Activated CD8-positive, alpha-beta memory T cell treated with anti-CD3 and anti-CD28 coated beads for 4 hours (primary cell): Measurements from ENCODE around the gene NXPE3.
"Not testable (repeated sequence)": the region's sequence is repeated elsewhere in the genome, so short reads cannot be mapped to it uniquely, and the experiment has no call there.

Experiments
- DNase-seq, 2 donors: peaks; one replicate each; pipeline ENCODE4 v3.0.0-alpha.2; 2020; ENCODE audit warnings: low read depth in 2 of 2

Gene NXPE3

GRCh38 chr3:101779047-101779821 is at the start of gene NXPE3:
Gene NXPE3, plus strand, starts transcription at chr3:101779211. Its CDS starts 6,386 bp downstream, at chr3:101785597.
- peak; percentile 88 for DNase-seq

GRCh38 chr3:101729586-101729985 is 49.4 kb upstream of the NXPE3 start:
- DNase-seq = no peak

DNA sequence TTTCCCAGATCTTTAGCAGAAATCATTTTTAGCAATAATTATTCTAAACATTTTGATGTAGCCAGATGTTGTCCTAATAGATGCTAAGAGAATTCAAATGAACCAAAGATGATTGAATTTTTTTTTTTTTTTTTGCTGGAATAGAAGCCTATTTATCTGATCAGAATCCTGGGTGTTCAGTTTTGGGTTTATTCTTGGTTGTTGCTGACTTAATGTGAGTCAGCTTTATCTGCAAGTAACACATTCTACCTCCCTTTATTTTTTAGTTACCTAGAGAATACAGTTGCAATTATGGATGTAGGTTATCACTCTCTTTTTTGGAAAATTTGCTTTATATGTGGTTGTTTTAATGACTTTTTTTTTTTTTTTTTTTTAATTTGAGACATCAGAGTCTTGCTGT is 48.2 kb upstream of the NXPE3 start:
- DNase-seq = no peak

GRCh38 chr3:101732240-101732641 is 46.8 kb upstream of the NXPE3 start:
- no peak for DNase-seq

- DNase-seq = no peak
These were observed 43.2 kb upstream of the NXPE3 start for GRCh38 chr3:101735833-101736232.

DNA sequence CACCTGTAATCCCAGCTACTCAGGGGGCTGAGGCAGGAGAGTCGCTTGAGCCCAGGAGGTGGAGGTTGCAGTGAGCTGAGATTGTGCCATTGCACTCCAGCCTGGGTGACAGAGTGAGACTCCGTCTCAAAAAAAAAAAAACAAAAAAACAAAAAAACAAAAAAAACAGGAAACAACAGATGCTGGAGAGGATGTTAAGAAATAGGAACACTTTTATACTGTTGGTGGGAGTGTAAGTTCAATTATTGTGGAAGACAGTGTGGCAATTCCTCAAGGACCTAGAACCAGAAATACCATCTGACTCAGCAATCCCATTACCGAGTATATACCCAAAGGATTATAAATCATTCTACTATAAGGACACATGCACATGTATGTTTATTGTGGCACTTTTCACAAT is 37.1 kb upstream of the NXPE3 start:
- DNase-seq = not testable (repeated sequence)

- no peak for DNase-seq
These were observed 34.2 kb upstream of the NXPE3 start for GRCh38 chr3:101744811-101745210.

GRCh38 chr3:101745934-101746333 is 33.1 kb upstream of the NXPE3 start:
- not testable (repeated sequence) for DNase-seq

DNA sequence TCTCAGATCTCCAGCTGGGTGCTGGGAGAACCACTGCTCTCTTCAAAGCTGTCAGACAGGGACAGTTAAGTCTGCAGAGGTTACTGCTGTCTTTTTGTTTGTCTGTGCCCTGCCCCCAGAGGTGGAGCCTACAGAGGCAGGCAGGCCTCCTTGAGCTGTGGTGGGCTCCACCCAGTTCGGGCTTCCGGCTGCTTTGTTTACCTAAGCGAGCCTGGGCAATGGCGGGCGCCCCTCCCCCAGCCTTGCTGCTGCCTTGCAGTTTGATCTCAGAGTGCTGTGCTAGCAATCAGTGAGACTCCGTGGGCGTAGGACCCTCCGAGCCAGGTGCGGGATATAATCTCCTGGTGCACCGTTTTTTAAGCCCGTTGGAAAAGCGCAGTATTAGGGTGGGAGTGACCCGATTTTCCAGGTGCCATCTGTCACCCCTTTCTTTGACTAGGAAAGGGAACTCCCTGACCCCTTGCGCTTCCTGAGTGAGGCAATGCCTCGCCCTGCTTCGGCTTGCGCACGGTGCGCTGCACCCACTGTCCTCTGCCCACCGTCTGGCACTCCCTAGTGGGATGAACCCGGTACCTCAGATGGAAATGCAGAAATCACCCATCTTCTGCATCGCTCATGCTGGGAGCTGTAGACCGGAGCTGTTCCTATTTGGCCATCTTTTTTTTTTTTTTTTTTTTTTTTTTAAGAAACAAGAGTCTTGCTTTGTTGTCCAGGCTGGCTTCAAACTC is 25.5 kb upstream of the NXPE3 start:
- DNase-seq = not testable (repeated sequence)

DNA sequence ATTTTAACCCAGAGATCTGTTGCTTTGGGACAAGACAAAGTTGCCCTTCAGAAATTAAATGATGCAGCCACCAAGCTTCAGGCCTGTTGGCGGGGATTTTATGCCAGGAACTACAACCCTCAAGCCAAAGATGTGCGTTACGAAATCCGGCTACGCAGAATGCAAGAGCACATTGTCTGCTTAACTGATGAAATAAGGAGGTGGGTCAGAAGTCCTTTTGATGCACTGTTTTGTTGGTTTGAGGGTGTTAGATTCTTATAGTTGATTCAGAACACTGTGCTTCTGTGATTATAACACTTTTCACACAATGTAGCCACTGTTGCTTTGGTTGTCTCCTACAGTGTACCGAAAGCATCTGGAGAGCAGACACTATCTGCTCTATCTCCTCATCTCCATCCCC is 20.8 kb upstream of the NXPE3 start:
- no peak for DNase-seq

DNA sequence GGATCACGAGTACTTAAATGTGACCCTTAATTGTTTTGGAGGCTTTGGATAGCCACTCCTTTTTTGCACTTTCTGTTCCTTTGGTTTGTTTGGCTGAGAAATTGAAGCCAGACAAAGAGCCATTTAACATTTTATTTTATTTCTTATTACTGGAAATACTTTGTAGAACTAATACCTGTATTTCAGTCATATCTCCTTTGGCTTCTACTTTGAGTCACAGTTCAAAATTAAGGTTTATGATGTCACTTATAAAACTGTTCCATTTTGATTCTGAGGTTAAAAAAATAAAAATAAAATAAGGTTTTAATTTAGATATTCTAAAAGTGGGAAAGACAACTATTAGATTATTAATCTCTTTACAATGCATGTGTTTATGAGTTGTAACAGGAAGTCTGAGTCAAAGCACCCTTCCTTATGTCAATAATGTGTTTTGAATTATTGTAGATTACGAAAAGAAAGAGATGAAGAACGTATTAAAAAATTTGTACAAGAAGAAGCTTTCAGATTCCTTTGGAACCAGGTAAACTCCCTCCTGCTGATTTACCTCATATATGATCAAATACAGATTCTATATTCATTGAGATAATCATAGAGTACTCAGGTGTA is 16.9 kb upstream of the NXPE3 start:
- DNase-seq = no peak

- DNase-seq = not testable (repeated sequence)
These were observed 1.2 kb upstream of the NXPE3 start for GRCh38 chr3:101777745-101778281.

DNA sequence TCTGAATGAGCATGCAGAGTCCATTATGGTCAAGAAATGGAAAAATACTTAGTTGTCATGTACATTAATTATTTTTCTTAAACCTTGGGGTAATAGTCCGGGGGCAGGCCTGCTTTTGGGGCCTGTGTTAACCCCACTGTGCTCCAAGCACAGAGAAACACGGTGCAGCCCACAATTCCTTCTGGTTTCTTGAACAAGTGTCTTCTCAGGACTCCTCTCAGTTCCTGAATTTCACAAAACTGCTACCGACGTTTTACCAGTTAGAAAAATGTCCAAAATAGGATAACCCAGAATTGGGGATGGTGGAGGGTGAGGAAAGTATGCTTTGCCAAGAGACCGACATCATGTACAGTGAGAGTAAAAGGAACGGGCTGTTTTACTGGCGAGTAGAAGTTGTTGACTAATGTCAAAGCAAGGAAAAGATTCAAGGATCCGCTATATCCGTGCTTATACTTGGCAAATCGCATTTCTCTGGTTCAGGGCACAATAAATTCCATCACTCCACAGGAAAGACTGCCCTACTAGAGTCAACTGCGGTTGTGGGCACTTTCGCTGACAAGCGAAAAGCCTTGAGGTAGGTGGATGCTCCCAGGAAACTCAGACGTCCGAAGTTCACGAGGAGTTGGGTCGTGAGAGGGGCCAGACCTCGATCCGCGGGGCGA is 495 bp upstream of the NXPE3 start:
- no peak for DNase-seq

DNA sequence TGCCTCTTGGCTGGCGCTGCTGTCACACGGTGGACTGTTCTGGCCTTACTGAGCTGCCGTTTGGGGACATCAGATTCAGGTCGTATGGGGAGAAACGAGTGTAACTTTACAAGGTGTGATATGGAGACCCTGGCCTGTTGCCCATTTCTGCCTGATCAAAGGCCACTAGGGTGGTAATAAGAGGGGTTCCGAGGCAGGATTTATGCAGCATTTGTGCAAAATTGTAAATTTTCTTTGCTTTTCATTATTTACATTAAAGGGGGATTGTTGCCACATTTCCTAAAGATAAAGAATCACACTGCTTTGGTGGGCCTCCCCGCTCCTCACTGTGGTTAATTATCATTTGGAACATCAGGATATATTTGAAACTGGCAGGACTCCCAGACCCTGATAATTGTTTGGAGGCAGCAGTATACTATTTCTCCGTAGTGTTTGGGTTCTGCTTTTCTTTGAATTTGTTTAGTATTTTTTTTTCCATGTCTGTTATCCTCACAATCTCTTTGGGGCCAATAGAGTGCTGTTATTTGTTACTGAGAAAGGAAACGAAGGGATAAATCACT is 891 bp downstream of the NXPE3 start:
- DNase-seq = no peak

GRCh38 chr3:101780661-101781060 is 1.6 kb downstream of the NXPE3 start:
- DNase-seq = no peak

DNA sequence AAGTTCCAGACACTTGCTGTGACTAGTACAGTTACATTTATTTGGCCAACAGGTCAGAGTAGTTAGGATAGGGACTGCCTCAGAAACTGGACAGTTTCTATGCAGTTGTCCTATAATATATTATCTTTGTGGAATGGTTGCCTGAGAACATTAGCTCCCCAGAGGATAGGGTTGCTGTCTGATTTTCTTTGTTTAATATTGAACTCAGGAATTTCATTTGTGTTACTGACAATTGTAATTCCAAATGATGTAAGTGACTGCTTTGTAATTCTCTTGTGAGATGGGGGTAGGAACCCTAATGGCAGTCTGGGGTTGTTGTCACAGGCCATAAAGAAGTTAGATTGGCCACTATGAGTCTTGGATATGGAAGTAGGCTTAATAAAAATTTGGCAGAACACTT is 2.2 kb downstream of the NXPE3 start:
- no peak for DNase-seq

DNA sequence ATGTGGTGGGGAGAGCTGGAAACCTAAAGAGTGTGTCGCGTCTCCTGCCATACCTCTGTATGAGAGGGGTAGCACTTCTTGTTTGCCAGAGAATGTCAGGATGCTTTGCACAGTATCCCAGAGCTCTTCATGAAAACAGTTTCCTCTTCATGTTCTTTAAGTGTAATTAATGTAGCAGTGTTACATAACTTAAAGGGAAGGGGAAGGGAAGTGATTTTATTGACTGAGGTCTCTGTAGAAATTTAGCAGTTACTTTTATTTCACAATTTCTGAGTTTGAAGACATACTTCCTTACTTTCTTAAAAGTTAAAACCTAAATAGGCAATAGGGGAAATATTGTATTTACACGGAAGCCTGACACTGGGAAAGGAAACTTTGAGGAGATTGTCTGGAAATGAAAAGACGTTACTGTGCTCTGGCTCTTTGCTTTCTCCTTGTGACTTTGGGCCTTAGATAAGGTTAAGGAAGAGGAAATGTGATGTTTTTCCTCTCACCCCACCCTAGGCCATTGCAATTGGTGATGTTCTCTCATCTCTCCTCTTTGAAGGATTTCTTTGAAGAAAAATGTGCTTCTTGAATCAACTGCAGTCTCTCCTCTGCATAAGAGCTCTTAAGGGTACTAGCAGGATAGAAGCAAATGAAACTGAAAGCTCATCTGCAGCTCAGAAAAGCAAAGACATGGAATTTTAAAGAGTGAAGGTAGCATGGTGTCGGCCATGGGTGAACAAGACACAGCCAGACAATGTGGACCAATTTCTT is 6.0 kb downstream of the NXPE3 start:
- DNase-seq = no peak

DNA sequence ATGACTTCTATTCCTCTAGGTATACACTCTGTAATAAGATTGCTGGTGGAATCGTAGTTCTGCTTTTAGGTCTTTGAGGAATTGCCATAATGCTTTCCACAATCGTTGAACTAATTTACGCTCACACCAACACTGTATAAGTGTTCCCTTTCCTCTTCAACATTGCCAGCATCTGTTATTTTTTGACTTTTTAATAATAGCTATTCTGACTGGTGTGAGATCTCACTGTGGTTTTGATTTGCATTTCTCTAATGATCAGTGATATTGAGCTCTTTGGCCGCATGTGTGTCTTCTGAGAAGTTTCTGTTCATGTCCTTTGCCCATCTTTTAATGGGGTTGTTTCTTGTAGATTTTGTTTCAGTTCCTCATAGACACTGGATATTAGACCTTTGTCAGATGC is 12.8 kb downstream of the NXPE3 start:
- DNase-seq = no peak

DNA sequence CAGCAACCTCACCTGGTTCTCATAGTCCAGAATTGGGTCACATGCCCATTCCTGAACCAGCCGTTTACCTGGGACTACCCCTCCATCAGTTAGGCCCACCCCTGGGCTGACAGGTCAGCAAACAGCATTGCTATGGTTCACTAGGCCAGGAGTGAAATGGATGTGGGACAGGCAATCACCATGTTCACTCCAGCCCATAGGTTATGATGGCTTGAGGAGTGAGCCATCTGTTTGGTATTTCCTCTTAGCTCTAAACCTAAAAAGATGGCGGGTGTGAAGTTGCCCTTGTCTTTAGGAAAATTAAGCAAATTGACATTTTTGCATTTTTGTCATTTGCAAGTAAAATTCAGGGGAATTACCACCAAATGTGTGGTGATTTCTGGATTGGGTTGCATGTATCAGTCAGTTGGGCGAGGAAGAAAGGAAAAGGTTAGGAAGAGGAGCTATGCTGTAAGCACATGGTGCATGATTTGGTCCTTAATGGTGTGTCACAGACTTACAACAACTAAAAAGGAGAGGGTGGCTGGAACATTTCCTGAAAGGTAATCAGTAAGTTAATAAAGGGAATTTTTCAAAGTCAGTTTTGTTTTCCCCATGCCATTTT is 17.2 kb downstream of the NXPE3 start:
- no peak for DNase-seq

DNA sequence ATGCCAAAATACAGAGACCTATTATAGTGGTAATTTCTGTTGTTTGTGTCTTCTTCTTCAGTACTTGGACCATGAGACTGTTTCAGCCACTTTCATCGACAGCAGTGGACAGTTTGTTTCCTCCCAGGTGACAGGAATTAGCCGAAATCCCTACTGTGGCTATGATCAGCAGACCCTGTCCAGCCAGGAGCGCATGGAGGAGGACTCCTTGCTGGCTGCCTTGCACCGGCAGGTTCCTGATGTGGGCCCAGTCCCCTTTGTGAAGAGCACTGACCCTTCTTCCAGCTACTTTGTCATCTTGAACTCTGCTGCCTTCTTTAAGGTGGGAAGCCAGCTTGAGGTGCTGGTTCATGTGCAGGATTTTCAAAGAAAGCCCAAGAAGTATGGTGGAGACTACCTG is 22.2 kb downstream of the NXPE3 start:
- DNase-seq = no peak

DNA sequence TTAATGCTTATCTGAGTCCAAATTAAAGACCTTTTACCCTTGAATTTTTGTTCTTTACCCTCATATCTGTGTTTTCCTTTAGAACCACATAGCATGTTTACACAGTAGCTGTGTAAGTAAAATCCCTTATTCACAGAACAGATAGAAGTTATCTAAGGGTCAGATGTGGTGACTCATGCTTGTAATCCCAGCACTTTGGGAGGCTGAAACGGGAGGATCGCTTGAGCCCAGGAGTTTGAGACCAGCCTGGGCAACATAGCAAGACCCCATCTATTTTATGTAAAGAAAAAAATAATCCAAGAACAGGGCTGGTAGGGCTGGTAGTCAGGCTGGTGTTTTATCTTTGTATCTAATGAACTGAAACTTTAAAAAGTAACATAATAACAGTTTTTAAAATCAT is 23.2 kb downstream of the NXPE3 start:
- DNase-seq = no peak
